HPDE6-E6E7 (cell line): ENCODE measurements around the gene MAGI1.

ENCODE experiments used
- DNase-seq: peaks from one replicate; pipeline ENCODE4 v3.0.0; 2011; ENCODE audit warnings: missing footprints; ENCODE audit errors: extremely low spot score

The MAGI1 gene

DNA sequence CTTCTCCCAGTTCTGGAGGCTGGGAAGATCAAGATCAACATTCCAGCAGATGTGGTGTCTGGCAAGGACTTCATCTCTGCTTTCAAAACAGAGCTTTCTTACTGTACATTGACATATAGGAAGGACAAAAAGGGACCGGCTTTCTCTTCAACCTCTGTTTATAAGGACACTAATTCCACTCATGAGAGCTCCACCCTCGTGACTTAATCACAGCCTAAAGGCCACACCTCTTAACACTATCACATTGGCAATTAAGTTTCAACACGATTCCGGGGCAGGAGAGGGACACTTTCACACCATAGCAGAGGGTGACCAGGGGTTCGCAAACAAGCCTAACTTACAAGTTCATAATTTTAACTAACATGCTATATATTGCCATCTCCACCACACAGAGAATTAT lies 231.5 kb downstream of the MAGI1 start:
- DNase-seq, result no peak

GRCh38 chr3:65806600-65806999 lies 232.1 kb downstream of the MAGI1 start:
- DNase-seq, result no peak

GRCh38 chr3:65796676-65797075 lies 242.0 kb downstream of the MAGI1 start:
- no peak for DNase-seq

GRCh38 chr3:65795166-65795565 lies 243.6 kb downstream of the MAGI1 start:
- no peak for DNase-seq

- DNase-seq, result peak; percentile 0
Observed at GRCh38 chr3:65793495-65794200, 245.1 kb downstream of the MAGI1 start.

DNA sequence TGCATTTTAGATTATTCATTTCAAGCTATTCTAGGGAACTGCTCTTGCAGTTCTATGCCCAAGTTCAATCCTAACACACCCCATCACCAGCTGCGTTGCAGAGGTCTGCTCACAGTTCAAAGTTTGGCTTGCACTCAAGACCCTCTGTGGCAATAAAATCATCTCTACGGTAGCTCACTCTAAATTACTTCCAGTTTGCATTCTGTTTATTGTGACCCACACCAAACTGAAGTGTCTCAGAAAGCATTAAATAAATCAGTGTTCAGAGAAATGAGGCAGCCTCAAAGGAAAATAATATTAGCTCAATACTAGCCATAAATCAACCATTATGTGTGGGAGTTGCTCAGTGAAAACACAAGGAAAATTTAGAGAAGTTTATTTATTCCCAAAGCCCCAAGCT lies 250.3 kb downstream of the MAGI1 start:
- no peak for DNase-seq

DNA sequence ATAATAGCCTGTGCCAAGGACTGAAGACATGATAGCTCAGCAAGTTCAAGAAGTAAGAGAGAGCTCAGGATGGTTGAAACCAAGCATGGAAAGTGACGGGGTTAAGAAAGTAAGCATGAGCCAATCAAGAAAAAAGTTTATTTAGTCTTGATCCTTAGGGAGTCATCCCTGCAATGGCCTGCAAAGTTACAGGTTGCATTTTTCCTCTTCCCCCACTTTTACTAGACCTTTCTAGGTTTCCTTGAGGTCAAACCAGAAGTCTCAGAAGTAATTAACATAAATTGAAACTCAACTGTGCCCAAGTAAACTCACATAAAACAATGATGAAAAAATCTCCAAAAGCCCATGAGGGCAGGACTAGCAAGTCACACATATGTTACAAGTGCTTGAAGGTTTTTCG lies 250.9 kb downstream of the MAGI1 start:
- DNase-seq, result no peak

DNA sequence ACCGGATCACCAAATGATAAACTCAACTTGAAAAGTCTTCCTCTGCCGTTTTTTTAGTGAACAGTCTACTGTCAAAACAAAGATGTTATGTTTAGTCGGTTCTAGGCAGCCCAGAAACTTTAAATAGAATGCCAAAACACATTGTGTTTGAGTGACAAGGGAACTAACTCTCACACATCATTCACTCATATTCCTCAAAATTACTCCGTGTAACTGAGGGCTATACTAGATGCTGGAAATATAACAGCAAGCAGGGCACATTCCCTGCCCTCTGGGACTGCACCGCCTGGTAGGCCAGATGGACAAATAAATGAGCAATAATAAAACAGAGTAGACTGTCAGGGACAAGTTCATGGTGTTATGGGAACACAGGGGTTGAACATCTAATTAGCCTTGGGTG lies 251.4 kb downstream of the MAGI1 start:
- no peak for DNase-seq

GRCh38 chr3:65786890-65787289 lies 251.8 kb downstream of the MAGI1 start:
- no peak for DNase-seq

- no peak for DNase-seq
Observed at GRCh38 chr3:65785065-65785645, 253.6 kb downstream of the MAGI1 start.

GRCh38 chr3:65783117-65783516 lies 255.6 kb downstream of the MAGI1 start:
- no peak for DNase-seq

DNA sequence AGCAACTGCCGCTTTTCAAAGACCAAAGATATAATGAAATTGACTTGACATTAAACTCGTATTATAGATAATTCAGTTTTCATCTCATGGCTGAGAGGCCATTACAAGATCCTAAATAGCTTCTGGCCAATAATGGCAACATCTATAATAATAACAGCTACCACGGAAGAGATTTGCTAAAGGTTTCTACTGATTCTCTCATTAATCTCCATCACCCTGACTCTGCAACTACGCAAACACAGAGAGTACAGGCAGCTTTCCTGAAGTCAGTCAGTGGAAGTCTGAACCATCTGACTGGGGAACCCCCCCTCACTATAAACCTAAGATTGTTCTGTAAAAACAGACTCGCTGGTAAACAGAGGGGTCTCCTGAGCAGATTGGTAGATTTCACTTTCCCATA lies 257.1 kb downstream of the MAGI1 start:
- no peak for DNase-seq

DNA sequence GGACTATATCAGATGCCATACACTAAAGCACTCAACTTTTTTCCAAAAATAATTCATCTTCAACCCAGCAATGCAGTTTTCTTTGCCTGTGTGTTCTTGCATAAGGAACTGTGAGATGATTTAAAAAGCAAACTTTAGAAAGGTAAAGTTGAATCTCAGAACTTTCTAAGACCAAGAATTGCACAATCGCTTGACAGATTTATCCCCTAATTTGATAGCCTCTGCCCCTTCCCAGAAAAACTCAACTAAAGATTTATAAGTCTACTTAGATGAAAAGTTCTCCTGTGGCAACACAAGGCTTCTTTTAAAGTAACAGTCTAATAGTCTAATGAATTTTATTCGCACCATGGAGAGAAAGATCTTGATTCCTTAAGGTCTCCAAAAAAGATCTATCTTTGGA lies 259.3 kb downstream of the MAGI1 start:
- no peak for DNase-seq

GRCh38 chr3:65778968-65779367 lies 259.8 kb downstream of the MAGI1 start:
- no peak for DNase-seq

DNA sequence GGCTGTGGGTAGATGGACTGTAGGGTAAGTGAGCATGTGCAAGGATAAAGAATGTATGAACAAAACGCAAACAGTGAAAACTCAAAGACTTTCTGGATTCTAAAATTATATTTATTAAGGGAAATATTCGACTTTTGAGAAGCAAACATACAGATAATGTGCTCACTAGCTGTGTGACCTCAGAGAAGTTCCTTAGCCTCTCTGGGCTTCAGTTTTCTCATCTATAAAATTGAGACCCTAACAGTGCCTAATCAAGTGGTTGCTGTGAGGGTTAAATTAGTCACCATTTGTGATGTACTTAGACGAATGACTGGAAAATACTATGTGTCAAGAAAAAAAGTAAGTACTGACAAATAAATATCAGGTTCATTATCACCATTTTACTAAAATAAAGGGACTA lies 261.7 kb downstream of the MAGI1 start:
- DNase-seq, result no peak

DNA sequence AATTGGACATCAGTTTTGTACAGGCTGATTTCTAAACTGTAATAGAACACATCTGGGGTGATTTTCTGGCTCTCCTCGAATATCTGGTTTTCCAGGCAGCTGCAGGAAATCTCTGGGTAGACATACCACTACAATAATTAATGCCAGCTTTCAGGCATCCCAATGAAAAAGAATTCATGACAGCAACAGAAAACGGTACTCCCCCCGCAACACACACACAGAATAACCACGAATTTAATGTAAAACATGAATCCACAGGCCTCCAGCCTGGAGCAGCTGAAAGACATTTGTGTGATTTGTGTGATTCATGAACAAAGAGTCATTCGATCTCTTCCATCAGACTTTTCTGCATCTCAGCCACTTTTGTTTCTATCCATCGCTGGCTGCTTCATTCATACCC lies 262.2 kb downstream of the MAGI1 start:
- no peak for DNase-seq

GRCh38 chr3:65776081-65776480 lies 262.6 kb downstream of the MAGI1 start:
- DNase-seq, result no peak

DNA sequence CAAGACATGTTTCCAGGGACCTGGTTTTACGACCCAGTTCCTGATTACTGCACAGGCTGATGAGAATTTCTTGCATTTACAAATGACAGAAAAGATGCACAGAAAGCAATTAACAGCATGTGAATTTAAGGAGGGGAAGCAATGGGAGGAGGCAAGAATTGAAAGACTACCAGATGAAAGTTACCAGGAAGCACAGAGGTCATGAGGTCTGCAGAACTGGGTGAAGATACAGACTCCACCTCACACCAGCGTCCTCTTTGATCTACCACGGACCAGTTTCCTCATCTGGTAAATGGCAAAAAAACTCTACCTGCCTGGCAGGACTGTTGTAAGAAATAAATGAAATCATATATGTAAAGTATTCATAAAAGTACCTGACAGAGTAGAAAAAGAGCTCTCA lies 266.0 kb downstream of the MAGI1 start:
- DNase-seq, result no peak

DNA sequence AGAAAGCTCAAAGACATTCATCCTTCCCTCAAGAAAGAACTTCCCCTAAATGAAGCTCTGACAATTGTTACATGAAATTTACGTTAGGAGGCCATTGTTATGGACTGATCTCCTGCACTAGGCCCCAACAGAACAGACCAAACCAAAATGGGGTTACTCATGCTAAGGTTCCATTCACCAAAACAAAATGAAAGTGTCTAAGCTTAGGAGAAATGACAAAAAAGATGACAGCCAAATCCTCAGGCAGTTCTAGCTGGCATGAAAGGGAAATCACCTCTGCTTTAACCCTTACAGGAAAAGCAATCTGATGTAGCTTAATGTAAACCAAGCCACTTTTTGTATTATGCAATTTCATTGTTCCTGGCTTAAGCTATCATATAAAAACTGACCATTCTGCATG lies 271.2 kb downstream of the MAGI1 start:
- no peak for DNase-seq

- no peak for DNase-seq
Observed at GRCh38 chr3:65762235-65762580, 276.5 kb downstream of the MAGI1 start.

DNA sequence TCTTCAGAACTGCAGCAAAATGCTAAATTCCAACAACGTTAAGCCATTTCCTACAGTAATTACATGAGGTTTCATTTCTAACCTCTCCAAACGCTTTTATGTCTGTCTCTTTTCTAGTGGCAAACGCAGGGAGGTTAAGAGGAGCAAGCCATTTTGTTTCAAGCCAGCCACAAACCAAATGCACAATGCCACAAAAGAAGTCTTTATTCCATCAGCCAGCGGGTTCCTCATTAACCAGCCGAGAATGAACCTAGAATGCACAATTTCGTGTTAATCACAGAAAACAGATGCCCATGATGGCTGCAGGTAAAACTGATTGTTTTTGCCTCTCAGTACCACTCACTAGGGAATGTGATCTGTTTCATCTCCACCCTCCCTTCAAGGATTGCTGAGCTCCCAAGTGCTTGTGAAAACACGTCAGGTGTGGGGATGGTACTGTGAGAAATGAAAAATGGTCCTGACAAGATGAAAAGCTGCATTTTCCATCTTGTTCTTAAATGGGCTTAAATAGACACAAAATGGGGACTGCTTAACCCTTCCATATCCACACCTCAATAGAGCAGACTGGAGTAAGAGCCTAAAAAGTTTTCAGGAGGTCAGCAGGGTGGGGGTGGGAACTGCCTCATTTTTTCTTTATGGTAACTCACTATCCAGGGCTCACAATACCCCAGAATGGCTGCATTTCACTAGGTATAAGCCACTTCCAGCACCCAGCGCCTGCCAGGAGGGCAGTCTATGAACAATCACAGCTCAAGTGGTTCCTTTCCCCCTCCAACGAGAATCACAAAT lies 277.1 kb downstream of the MAGI1 start:
- DNase-seq, result no peak

- DNase-seq, result no peak
Observed at GRCh38 chr3:65758876-65759598, 279.7 kb downstream of the MAGI1 start.

DNA sequence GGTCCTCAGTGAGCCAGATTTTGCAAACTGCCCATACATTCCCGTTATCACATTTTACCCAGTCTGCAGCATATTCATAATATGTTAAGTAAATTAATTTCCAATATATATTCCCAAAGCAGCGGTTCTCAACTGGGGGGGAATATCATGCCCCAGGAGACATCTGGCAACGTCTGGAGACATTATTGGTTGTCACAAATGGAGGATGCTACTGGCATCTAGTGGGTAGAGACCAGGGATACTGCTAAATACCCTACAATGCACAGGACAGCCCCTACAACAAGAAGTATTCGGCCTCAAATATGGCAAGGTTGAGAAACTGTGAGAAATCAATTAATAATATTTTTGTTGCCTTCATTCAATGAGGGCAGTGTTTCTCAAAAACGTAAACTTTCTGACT lies 280.3 kb downstream of the MAGI1 start:
- no peak for DNase-seq
